Gastroesophageal sphincter (tissue), 4 donors: ENCODE data around the gene PLEKHG1. TPM values are rescaled to one million over a fixed set of nuclear protein-coding genes. Genes with fewer than 3 reads are reported as not detected.

Experiments used
- ATAC-seq: fragments of 150-250 bp; one replicate; pipeline ENCODE4 v1.9.1; 2016; ENCODE audit warnings: mild to moderate bottlenecking, moderate library complexity
- H3K27ac ChIP-seq, 4 donors: fragments of 200-600 bp; sonication (generic) in 3 of 4; 1 replicate in 3 of 4; 2 replicates in 1 of 4; pipeline ENCODE4 v1.5.1; 2016 to 2019
- H3K27me3 ChIP-seq: fragments of 200-600 bp; sonication (generic); one replicate; pipeline ENCODE4 v1.5.1; 2019
- H3K36me3 ChIP-seq, 2 donors: fragments of 200-600 bp; sonication (generic); one replicate each; pipeline ENCODE4 v1.5.1; 2019; ENCODE audit warnings: control low read depth in 1 of 2
- H3K4me1 ChIP-seq, 3 donors: fragments of 200-600 bp; sonication (generic); 1 replicate in 2 of 3; 2 replicates in 1 of 3; pipeline ENCODE4 v1.5.1; 2016 to 2019; ENCODE audit warnings: control low read depth in 2 of 3
- H3K4me3 ChIP-seq, 2 donors: fragments of 200-600 bp; sonication (generic); one replicate each; pipeline ENCODE4 v1.5.1; 2019; ENCODE audit warnings: mild to moderate bottlenecking in 1 of 2, moderate library complexity in 1 of 2
- H3K9me3 ChIP-seq, 3 donors: fragments of 200-600 bp; sonication (generic); one replicate each; pipeline ENCODE4 v1.5.1; 2017 to 2019; ENCODE audit warnings: control low read depth in 2 of 3
- CTCF ChIP-seq, 4 experiments: fragments of 200-600 bp in 2 of 4; fragments of 450-650 bp in 2 of 4; sonication (generic) in 1 of 4; IDR thresholded peaks; one replicate each; pipeline ENCODE4 v1.5.1; 2017 to 2019; ENCODE audit warnings: antibody characterized with exemption in 4 of 4, mild to moderate bottlenecking in 2 of 4, moderate library complexity in 2 of 4
- EP300 ChIP-seq: sonication (generic); formaldehyde crosslinking; IDR thresholded peaks from one replicate; pipeline ENCODE4 v1.6.1; 2017; ENCODE audit warnings: antibody characterized with exemption, mild to moderate bottlenecking
- POLR2A ChIP-seq, 2 donors: fragments of 450-650 bp; IDR thresholded peaks; one replicate each; pipeline ENCODE4 v1.6.1; 2017; ENCODE audit warnings: antibody characterized with exemption in 2 of 2, mild to moderate bottlenecking in 2 of 2, moderate library complexity in 1 of 2
- POLR2AphosphoS5 ChIP-seq: sonication (generic); formaldehyde crosslinking; IDR thresholded peaks from one replicate; pipeline ENCODE4 v1.6.1; 2017; ENCODE audit warnings: antibody characterized with exemption
- WGBS, 2 donors: methylation state at CpG; one replicate each; pipeline ENCODE4 v1.1.5; 2018; ENCODE audit warnings: low coverage in 1 of 2; 5-methylcytosine and 5-hydroxymethylcytosine counted together
- total RNA-seq, 4 donors: library from RNA; depleted of rRNA; stranded (reverse); fragments of >200 nt; gene quantifications; one replicate each; pipeline ENCODE4 v1.1.0, GENCODE V29; 2016

Gene PLEKHG1
- total RNA-seq, 4 donors from 2014 or later, result 4.2 to 14.7 (median 13.9) TPM

GRCh38 chr6:150587637-150588036, 12.0 kb upstream of the PLEKHG1 start:
- Histone ChIP-seq H3K36me3 (no peaks in the 10 kb centered on the region), H3K4me3 (no peak overlapping the region), H3K27me3 (no peaks in the 10 kb centered on the region), H3K27ac (no peak overlapping the region), H3K9me3 (no peaks in the 10 kb centered on the region), H3K4me1 (no peaks in the 10 kb centered on the region)
- no peak for ATAC-seq
- WGBS, 2 donors, result 50% methylated on average over 2 to 4 of the region's 4 CpGs
- TF ChIP-seq CTCF (IDR thresholded peaks at IDR 0.05) (no peak), POLR2A (IDR thresholded peaks at IDR 0.05) (no peak), POLR2AphosphoS5 (no peak), EP300 (no peak)

- H3K27me3 ChIP-seq, result no peaks in the 10 kb centered on the region
- no peaks in the 10 kb centered on the region for H3K4me1 ChIP-seq
- H3K27ac ChIP-seq, result no peak overlapping the region
- 63 to 69% methylated on average over 3 to 9 of the region's 9 CpGs for WGBS, 2 donors
- no peak for ATAC-seq
- no peak overlapping the region for H3K4me3 ChIP-seq
- TF ChIP-seq CTCF (IDR thresholded peaks at IDR 0.05) (no peak), POLR2A (IDR thresholded peaks at IDR 0.05) (no peak), POLR2AphosphoS5 (no peak), EP300 (no peak)
- H3K36me3 ChIP-seq, result no peaks in the 10 kb centered on the region
- no peaks in the 10 kb centered on the region for H3K9me3 ChIP-seq
Observed at GRCh38 chr6:150588888-150589499, 10.7 kb upstream of the PLEKHG1 start.

- ATAC-seq, result no peak
- Histone ChIP-seq H3K27me3 (no peaks in the 10 kb centered on the region), H3K27ac (no peak overlapping the region), H3K36me3 (no peaks in the 10 kb centered on the region), H3K4me3 (no peak overlapping the region), H3K9me3 (no peaks in the 10 kb centered on the region), H3K4me1 (no peaks in the 10 kb centered on the region)
- TF ChIP-seq POLR2A (IDR thresholded peaks at IDR 0.05) (no peak), EP300 (no peak), CTCF (IDR thresholded peaks at IDR 0.05) (no peak), POLR2AphosphoS5 (no peak)
Observed at GRCh38 chr6:150589852-150590251, 9.8 kb upstream of the PLEKHG1 start.

GRCh38 chr6:150590446-150590845, 9.2 kb upstream of the PLEKHG1 start:
- no peaks in the 10 kb centered on the region for H3K4me1 ChIP-seq
- ATAC-seq, result no peak
- no peak overlapping the region for H3K4me3 ChIP-seq
- TF ChIP-seq POLR2A (IDR thresholded peaks at IDR 0.05), result no peak
- no peak for TF ChIP-seq CTCF (IDR thresholded peaks at IDR 0.05)
- TF ChIP-seq EP300, result no peak
- TF ChIP-seq POLR2AphosphoS5, result no peak
- 87 to 88% methylated on average over 3 of the region's 3 CpGs for WGBS, 2 donors
- H3K9me3 ChIP-seq, result no peaks in the 10 kb centered on the region
- H3K36me3 ChIP-seq, result no peaks in the 10 kb centered on the region
- H3K27me3 ChIP-seq, result no peaks in the 10 kb centered on the region
- no peak overlapping the region for H3K27ac ChIP-seq

GRCh38 chr6:150592377-150592995, 7.2 kb upstream of the PLEKHG1 start:
- no peaks in the 10 kb centered on the region for H3K27me3 ChIP-seq
- TF ChIP-seq POLR2A (IDR thresholded peaks at IDR 0.05) (no peak), POLR2AphosphoS5 (no peak), CTCF (IDR thresholded peaks at IDR 0.05) (no peak), EP300 (no peak)
- no peaks in the 10 kb centered on the region for H3K36me3 ChIP-seq
- WGBS, 2 donors, result 86 to 98% methylated on average over 5 of the region's 5 CpGs
- H3K9me3 ChIP-seq, result no peaks in the 10 kb centered on the region
- no peak overlapping the region for H3K4me3 ChIP-seq
- no peak overlapping the region for H3K27ac ChIP-seq
- no peaks in the 10 kb centered on the region for H3K4me1 ChIP-seq
- ATAC-seq, result no peak
